ENCODE measurements around the gene DRAXIN.

The DRAXIN gene

DNA sequence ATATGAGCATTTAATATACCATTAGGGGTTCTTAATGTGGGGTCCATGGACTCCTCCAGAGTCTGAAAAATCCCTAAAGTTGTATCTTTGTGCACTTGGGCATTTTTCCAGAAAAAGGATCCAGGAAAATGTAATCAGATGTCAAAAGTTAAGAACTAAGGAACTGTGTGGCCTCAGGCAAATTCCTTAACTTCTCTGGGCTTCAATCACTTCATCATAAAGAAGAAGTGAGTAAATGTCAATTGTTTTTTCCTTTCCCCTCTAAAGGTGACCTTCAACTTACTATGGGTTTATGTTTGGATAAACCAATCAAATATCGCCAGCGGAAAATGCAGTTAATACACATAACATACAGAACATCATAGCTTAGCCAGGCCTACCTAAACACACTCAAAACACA lies 13.1 kb upstream of the DRAXIN start:
- H3K4me3 ChIP-seq (ENCODE audit: low read depth, low read length): no peak overlapping the region
- DNase-seq (ENCODE audit: low read depth): no peak
- TF ChIP-seq, protein P1, sequence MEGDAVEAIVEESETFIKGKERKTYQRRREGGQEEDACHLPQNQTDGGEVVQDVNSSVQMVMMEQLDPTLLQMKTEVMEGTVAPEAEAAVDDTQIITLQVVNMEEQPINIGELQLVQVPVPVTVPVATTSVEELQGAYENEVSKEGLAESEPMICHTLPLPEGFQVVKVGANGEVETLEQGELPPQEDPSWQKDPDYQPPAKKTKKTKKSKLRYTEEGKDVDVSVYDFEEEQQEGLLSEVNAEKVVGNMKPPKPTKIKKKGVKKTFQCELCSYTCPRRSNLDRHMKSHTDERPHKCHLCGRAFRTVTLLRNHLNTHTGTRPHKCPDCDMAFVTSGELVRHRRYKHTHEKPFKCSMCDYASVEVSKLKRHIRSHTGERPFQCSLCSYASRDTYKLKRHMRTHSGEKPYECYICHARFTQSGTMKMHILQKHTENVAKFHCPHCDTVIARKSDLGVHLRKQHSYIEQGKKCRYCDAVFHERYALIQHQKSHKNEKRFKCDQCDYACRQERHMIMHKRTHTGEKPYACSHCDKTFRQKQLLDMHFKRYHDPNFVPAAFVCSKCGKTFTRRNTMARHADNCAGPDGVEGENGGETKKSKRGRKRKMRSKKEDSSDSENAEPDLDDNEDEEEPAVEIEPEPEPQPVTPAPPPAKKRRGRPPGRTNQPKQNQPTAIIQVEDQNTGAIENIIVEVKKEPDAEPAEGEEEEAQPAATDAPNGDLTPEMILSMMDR (conservative IDR thresholded peaks at IDR 0.05; ENCODE audit: low read depth, low read length): no peak

DNA sequence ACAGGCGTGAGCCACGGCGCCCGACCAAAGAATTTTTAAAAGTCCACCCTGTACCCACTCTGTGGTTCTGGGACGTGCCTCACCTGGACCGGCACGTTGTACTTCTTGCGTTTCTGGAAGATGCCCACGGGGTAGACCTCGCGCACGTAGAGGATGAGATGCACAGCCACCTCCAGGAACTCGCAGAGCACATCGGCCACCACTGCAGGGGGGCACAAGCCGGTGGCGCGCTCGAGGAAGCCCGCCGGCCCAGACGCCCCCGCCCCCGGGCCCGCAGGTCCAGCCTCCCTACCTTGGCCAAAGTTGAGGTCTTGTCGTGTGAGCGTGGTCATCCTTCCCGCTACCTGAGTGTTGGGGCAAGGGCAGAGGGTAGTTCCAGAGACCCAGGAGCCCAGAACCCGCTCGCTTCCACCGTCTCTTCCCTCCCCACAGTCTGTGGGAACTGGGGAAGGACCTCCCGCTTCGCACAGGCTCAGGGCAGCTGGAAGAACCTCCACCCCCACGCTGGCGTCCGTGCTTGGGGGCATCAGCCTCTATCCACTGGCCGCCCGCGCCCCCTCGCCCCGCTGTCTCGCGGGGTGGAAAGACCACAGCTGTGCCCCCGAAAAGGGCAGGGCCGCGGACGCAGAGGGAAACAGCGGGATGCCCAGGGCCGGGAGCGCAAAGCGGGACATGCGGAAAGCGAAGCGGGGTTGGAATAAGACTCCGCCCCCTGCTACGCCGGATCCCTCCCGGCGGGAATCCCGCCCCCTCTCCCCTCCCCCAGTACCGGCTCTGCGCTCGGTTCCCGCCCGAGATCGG lies 11.0 kb upstream of the DRAXIN start:
- H3K4me3 ChIP-seq (ENCODE audit: low read depth, low read length): peak overlapping the region; percentile 87
- TF ChIP-seq, protein P1 (conservative IDR thresholded peaks at IDR 0.05; ENCODE audit: low read depth, low read length): no peak
- DNase-seq (ENCODE audit: low read depth): peak; percentile 15

- DNase-seq (ENCODE audit: low read depth): peak; percentile 73
- H3K4me3 ChIP-seq (ENCODE audit: low read depth, low read length): peak within 1 kb of the TSS; percentile 87
- TF ChIP-seq, protein P1 (conservative IDR thresholded peaks at IDR 0.05; ENCODE audit: low read depth, low read length): no peak
Measured at GRCh38 chr1:11681071-11681771, 10.3 kb upstream of the DRAXIN start, which contains the start of gene MAD2L2. Gene MAD2L2 (minus strand): TSS chr1:11681148. CDS start chr1:11680601, 547 bp downstream.

- TF ChIP-seq, protein P1 (conservative IDR thresholded peaks at IDR 0.05; ENCODE audit: low read depth, low read length): no peak
- H3K4me3 ChIP-seq (ENCODE audit: low read depth, low read length): no peak overlapping the region
- DNase-seq (ENCODE audit: low read depth): peak; percentile 29
Measured at GRCh38 chr1:11682287-11682771, 9.2 kb upstream of the DRAXIN start.

- TF ChIP-seq, protein P1 (conservative IDR thresholded peaks at IDR 0.05; ENCODE audit: low read depth, low read length): no peak
- no peak overlapping the region for H3K4me3 ChIP-seq (ENCODE audit: low read depth, low read length)
- no peak for DNase-seq (ENCODE audit: low read depth)
Measured at GRCh38 chr1:11682799-11683198, 8.7 kb upstream of the DRAXIN start.

GRCh38 chr1:11684070-11684469 lies 7.4 kb upstream of the DRAXIN start:
- DNase-seq (ENCODE audit: low read depth): no peak
- no peak overlapping the region for H3K4me3 ChIP-seq (ENCODE audit: low read depth, low read length)
- TF ChIP-seq, protein P1 (conservative IDR thresholded peaks at IDR 0.05; ENCODE audit: low read depth, low read length): no peak
